ENCODE data around the gene ACSL4.
A peak's percentile ranks its signal among the peaks of the same experiment; 100 is the strongest.

DNA sequence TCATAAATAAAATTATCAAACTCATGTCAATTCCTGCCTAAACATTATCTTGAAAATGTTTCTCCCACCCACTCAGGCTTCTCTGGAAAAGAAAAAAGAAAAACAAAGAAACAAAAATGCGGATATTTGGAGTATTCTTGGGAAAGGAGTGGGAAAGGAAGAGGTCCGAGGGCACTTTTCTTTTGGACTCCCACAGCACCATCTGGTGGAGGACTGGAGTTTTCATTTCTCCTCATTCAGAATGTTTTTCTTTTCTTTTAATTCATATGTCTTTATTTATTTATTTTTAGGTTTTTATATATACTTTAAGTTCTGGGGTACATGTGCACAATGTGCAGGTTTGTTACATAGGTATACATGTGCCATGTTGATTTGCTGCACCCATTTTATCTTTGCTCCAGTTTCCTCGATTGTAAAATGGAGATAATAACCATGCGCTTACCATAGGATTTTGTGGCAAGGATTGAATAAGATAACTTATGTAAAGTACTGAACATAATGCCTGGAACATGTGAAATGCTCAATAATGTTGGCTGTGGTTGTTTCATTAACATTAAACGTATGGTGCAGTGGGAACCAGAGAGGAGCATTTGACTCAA is 100.1 kb downstream of the ACSL4 start:
- TF ChIP-seq, protein P1, sequence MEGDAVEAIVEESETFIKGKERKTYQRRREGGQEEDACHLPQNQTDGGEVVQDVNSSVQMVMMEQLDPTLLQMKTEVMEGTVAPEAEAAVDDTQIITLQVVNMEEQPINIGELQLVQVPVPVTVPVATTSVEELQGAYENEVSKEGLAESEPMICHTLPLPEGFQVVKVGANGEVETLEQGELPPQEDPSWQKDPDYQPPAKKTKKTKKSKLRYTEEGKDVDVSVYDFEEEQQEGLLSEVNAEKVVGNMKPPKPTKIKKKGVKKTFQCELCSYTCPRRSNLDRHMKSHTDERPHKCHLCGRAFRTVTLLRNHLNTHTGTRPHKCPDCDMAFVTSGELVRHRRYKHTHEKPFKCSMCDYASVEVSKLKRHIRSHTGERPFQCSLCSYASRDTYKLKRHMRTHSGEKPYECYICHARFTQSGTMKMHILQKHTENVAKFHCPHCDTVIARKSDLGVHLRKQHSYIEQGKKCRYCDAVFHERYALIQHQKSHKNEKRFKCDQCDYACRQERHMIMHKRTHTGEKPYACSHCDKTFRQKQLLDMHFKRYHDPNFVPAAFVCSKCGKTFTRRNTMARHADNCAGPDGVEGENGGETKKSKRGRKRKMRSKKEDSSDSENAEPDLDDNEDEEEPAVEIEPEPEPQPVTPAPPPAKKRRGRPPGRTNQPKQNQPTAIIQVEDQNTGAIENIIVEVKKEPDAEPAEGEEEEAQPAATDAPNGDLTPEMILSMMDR (conservative IDR thresholded peaks at IDR 0.05 in 1 of 2, IDR thresholded peaks at IDR 0.05 in 1 of 2; ENCODE audit: extremely low read depth in 1 of 2, insufficient read depth in 1 of 2, low read depth in 1 of 2, low read length in 2 of 2): peak; percentile 33 to 56
- no peak for TF ChIP-seq EZH2 (IDR thresholded peaks at IDR 0.05; ENCODE audit: borderline replicate concordance, low read length)
